Measurements from ENCODE around the gene CFB.
"Not testable (repeated sequence)": the region's sequence is repeated elsewhere in the genome, so short reads cannot be mapped to it uniquely, and the experiment has no call there.

Gene CFB

DNA sequence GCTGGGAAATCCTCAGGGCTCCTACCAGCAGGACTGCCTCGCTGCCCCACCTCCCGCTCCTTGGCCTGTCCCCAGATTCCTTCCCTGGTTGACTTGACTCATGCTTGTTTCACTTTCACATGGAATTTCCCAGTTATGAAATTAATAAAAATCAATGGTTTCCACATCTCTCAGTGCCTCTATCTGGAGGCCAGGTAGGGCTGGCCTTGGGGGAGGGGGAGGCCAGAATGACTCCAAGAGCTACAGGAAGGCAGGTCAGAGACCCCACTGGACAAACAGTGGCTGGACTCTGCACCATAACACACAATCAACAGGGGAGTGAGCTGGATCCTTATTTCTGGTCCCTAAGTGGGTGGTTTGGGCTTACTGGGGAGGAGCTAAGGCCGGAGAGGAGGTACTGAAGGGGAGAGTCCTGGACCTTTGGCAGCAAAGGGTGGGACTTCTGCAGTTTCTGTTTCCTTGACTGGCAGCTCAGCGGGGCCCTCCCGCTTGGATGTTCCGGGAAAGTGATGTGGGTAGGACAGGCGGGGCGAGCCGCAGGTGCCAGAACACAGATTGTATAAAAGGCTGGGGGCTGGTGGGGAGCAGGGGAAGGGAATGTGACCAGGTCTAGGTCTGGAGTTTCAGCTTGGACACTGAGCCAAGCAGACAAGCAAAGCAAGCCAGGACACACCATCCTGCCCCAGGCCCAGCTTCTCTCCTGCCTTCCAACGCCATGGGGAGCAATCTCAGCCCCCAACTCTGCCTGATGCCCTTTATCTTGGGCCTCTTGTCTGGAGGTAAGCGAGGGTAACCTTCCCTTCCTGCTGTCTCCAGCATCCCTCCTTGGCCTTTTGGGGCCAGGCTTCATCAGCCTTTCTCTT is at the start of gene CFB:
CFB (plus strand) TSS at position 589 of the 863 bp plus-strand sequence; CDS start at position 716, 127 bp downstream.
- DNase-seq, result no peak

DNA sequence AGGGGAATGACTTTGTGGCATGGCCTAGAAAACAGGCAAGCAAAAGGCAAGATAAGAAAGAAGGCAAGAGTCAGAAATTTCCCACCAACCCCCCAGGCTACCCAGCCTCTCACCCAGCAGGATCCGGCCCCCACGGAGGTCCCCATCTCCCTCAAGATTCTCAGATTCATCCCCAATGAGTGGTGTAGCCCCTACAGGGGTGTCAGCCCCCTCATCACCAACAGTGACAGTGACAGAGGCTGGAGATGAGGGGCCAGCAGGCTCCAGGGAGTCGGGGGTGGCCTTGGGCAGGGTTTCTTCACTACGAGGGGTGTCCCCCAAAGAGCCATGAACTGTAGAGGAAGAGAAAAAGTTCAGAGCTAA is 49.4 kb upstream of the CFB start:
- DNase-seq, result no peak

DNA sequence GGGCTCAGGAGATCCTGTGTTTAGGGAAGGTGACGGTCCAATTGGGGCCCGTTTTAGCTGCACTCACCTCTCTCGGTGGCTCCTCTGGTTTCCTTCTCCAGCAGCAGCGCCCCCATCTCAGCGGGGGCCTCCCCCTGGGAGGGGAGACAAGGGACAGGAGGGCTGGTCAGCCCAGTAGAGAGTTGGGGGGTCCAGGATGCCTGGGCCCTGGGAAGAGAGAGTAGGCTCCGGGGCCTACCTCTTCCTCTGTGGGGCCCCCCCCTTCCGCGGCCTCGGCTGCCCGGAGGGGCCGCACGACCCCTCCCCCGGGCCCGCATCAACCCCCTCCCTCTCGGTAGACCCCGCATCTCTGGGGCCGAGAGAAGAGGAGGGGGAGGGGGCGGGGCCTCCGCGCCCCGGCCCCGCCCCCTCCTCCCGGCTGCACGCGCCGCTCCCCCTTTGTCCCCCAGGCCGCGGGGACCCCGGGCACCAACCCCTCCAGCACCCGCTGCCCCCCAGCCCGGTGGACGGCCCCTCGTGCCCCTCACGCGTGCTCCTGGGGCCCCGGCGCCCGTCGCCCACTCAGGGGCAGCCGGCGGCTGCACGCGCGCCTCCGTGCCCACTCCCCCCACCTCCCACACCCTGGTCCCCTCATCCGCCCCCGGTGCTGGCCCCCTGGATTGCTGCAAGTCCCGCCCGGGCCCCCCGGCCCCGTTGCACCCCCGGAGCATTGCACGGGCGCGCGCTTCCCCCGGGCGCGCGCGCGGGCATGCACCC is 48.9 kb upstream of the CFB start:
- no peak for DNase-seq

DNA sequence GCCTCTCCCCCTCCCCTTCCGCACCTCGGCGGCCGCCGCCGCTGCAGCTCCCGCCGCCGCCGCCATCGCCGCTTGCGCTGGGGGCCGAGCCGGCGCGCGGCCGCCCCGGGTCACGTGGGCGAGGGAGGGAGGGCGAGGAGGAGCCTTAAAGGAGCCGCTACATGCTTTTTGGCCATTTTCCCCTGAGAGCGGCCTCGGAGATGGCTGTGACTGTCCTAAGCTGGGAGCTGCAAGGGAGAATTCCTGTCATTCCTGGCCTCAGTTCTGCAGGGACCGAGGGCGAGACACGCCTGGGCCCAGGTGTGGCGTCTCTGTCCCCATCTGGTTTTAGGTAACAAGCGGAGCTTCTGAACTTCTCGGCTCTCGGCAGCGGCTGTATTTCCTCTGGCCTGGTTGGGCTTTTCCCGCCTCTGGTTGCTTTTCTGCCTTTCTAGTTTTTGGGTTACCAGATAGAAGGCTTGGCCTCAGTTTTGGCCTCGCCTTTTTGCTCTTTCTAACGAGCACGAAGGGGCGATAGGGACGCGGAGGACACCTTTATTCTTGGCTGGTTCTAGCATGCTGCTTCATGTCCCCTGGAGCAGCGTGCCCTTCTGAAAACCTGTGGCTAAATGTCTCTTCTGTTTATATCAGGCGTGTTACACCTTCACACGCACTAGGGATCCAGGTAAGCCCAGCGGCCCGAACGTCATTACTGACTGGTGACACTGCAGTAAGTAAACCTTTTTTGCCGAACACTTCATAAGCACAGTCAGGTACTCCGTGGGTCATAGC is 48.1 kb upstream of the CFB start, which contains the start of gene EHMT2:
EHMT2 (minus strand) TSS at position 87 of the 771 bp plus-strand sequence; CDS start at position 66, 21 bp downstream.
- peak; percentile 76 for DNase-seq

DNA sequence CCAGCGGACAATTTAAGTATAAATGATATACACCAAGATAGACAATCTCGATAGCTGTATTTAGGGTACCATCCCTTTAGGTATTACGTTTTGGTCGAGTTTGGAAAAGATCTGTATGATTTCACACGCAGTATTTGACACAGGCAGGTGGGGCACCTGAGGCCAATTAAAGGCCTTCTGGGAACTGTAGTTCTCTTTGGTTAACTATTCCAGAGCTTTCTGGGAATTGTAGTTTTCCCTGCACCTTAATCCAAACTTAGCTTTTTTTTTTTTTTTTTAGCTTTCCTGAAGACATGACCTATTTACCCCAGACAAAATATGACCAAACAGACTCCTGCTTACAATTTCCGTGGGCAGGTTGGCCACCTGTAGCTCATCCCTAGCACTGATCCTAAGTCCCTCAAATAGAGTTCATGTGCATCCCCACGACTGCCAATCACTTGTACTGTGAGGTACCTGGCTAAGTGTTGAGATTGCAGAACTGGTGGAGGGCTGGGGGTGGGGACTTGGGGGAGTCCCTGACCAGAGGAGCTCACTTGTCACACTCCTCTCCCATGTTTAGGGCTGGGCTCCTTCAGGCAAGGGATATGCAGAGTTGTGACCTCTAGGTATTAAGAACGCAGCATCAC is 47.4 kb upstream of the CFB start:
- DNase-seq, result no peak

DNA sequence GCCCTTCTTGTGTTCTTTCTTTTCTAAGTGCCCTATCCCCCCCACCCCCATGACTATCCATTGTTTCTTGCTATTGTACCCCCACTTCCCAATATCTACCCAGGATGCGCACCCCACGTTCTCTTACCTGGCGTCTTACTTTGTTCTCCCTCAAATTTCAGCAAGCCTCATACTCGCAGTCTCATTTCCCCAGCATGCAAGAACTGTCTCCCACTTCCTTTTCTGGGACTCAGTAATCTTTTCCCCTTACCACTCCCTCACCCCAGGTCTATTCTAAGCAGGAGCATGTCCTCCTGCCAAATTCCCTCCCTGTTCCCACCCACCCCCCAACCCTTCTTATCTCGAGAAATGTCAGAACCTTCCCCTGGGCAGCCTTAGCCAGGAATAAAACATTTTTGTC is 46.7 kb upstream of the CFB start:
- DNase-seq, result no peak

DNA sequence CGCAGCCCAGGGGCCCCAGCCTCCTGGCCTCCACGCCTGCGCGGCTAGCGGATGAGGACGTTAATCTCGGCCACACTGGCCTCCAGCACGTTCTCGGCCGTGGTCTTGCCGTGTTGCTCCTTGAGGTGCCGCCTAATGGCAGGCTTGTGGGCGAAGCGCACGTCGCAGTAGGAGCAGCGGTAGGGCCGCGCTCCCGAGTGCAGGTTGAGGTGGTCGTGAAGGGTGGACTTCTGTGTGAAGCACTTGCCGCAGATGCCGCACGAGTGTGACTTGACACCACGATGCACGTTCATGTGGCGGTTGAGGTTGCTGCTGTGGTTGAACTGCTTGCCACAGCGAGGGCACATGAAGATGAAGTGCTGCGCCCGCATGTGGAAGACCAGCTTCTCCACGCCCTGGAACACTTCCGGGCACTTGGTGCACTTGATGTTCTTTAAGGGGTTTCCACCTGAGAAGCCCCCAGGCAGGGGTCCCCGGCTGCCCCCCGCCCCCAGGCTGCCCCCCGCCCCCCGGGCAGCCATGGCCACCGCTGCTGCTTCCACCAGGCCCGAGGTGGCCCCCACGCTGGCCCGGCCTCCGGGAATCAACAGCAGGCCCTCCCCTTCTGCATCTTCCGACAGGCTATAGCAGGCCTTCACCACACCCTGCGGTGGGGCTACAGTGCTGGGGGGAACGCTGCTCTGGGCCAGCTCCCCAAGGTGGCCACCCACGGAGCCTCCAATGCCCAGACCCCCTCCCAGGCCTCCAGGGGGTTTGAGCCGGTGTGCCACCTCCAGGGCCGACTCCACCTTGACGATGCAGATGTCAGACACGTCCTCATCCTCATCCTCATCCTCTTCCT is 45.8 kb upstream of the CFB start:
- DNase-seq, result no peak

DNA sequence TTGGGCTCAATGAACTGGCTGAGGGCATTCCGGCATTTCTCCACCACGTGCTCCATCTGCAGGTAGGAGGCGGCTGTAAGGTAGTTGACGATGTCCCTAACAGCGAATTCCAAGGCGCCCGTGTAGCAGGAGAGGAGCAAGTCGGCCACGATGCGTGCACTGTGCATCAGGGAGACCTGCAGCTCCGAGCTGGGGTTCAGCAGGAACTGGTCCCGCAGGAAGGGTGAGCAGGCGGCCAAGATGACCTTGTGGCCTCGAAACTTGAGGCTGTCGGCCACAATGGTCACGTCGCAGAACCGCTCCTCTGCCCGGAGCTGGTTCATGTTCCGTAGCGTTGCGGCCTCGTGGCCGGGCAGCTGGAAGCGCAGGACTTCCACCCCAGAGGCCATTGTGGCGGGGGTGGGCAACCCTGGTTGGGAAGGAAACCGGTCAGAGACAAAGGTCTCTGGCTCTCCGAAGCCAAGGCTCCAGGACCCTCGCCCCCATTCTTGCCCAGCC is 44.9 kb upstream of the CFB start:
- DNase-seq, result no peak

DNA sequence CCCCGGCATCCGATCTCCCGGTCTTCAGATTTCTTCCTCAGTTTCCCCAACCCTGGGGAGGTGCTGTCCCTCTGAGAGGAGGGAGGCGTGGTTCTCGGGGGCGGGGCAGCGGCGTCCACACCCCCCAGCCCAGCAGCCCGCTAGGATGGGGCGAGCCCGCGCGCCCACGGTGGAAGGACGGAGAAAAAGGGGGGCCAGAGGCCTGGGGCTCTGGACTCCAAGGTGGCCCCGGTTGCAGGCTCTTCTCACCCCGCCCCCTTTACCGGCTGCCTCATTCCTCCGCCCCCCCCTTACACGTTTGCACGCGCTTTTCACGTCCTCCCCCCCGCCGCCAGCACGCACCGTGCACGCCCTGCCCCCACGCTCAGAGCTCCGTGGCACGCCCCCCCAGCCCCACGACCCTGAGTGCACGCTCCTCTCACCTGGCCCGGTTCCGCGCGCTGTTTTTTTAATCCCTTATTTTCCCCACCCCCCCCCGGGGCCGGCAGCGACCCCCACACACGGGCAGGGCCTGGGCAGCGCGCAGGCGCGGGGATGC is 44.4 kb upstream of the CFB start:
- DNase-seq, result peak; percentile 54

DNA sequence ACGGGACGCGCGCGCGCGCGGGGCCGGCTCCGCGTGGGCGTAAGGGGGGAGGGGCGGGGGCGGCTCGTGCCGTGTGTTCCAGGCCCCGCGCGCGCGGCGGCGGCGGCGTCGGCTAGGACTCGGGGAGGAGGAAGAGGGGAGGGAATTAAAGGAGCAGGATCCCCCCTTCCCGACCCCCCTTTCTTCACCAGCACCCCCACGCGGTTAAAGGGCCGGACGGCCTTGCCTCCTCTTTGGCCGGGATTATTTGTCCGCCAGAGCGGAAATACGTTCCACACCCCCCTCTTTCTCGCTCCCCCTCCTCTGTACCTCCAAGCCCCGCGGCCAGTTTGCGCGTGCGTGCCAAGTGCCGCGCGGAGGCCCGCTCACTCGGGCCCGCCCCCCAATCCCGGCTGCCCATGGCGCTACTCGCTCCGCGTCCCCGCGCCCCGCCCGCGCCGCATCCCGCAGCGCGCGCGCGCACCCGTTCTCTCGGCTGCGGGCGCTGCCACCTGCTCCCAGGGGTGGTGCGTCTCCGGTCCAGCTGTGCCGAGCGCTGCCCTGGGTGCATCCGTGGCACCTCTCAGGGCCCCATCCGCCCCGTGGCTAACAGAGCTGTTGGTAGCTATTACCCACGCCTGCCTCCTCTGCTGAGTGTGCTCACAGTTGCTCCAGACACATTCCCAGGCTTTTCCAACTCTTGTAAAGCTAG is 43.8 kb upstream of the CFB start, which contains the start of gene ZBTB12:
ZBTB12 (minus strand) TSS at position 134 of the 691 bp plus-strand sequence. CDS start 781 bp downstream, outside the sequence.
- peak; percentile 70 for DNase-seq

DNA sequence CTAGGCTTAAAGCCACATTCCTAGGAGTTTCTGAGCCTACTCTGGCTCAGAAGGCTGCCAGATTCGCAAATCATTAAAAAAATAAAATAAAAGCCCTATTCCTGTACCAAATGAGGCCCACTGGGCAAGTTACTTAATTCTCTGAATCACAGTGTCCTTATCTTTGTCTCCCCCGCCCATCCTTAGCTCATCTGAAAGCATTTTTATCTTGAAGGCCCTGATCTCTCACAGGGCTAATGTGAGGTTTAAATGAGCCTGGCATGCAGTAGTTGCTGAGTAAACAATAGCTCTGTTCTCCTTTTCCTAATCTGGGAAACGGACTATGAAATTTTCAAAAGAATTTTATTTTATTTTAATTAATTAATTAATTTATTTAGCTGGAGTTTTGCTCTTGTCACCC is 41.9 kb upstream of the CFB start:
- no peak for DNase-seq

DNA sequence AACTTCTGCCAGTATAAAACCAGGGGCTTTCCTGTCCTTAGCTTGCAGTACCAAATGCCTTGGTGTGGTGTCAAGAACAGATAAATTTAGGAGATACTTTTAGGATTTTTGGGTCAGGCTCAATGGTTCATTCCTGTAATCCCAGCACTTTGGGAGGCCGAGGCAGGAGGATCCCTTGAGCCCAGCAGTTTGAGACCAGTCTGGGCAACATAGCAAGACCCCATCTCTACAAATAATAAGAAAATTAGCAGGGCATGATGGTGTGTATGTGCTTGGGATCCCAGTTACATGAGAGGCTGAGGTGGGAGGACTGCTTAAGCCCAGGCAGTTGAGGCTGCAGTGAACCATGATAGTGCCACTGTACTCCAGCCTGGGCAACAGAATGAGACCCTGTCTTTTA is 40.9 kb upstream of the CFB start:
- DNase-seq, result no peak

DNA sequence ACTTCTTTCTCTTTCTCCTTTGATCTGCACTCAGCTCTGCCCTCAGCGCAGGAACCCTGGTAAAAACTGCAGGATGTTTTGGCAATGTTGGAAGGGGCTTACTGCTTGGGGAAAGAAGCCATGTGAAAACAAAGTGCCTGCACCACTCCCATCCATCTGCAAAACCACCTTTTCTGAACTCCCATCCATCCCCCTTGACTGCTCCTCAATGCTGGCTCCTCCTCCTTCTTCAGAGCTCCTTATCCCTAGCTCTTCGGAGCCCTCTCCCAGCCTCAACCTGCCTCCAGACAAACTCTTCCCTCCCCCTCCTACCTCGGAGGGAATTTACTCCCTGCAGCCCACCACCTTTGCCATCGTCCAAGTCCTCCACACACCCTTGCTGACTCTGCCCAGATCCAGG is 39.8 kb upstream of the CFB start:
- DNase-seq, result no peak

DNA sequence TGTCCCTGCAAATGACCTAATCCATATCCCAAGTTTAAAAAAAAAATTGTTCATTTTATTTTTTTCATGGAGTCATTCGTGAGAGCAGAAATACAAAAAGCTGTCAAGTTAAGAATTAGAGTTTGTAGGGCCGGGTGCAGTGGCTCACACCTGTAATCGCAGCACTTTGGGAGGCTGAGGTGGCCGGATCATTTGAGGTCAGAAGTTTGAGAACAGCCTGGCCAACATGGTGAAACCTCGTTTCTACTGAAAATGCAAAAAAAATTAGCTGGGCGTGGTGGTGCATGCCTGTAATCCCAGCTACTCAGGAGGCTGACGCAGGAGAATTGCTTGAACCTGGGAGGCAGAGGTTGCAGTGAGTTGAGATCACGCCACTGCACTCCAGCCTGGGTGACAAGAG is 39.2 kb upstream of the CFB start:
- DNase-seq, result not testable (repeated sequence)

DNA sequence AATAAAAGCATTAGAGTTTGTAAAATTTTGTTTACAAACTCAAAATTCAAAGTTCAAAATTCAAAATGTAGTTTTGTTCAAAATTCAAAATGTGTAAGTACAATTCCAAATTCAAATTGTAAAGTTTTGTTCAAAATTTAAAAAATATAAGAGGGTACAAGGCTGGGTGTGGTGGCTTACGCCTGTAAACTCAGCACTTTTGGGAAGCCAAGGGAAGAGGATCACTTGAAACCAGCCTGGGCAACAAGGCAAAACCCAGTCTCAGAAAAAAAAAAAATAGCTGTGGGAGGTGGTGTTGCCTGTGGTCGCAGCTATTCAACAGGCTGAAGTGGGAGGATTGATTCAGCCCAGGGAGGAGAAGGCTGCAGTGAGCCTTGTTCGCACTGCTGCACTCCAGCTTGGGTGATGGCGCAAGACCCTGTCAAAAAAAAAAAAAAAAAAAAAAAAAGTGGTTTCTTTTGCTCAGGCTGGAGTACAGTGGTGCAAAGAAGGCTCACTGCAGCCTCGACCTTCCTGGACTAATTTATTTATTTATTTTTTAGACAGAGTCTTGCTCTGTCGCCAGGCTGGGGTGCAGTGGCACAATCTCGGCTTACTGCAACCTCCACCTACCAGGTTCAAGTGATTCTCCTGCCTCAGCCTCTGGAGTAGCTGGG is 38.6 kb upstream of the CFB start:
- DNase-seq, result no peak

DNA sequence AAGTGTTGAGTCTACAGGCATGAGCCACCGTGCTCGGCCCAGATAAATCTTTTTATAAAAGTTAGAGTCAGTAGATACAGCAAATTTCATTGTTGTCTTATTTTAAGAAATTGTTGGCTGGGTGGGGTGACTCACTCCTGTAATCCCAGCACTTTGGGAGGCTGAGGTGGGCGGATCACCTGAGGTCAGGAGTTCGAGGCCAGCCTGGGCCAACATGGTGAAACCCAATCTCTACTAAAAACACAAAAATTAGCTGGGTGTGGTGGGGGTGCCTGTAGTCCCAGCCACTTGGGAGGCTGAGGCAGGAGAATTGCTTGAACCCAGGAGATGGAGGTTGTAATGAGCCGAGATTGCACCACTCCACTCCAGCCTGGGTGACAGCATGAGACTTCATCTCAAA is 37.6 kb upstream of the CFB start:
- DNase-seq, result not testable (repeated sequence)

DNA sequence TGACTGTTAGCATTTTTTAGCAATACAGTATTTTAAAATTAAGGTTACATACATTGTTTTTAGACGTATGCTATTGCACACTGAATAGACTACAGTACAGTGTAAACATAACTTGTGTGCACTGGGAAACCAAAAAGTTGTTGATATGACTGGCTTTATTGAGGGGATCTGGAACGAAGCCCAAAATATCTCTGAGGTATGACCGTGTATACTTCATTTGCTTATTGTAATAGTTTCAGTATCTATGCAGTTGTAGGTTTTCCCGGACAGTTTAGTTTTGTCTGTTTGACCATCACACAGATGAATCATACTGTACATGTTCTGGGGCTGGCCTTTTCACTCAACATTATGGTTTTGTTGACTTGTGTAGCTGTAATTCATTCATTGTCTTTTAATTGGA is 37.1 kb upstream of the CFB start:
- no peak for DNase-seq

DNA sequence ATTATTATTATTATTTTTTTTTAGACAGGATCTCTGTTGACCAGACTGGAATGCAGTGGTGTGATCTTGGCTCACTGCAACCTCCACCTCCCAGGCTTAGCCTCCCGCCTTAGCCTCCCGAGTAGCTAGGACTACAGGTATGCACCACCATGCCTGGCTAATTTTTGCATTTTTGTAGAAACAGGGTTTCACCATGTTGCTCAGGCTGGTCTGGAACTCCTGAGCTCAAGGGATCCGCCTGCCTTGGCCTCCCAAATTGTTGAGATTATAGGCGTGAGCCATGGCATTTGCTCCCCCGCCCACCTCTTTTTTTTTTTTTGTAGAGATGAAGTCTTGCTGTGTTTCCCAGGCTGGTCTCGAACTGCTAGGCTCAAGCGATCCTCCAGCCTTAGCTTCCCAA is 36.6 kb upstream of the CFB start:
- not testable (repeated sequence) for DNase-seq

DNA sequence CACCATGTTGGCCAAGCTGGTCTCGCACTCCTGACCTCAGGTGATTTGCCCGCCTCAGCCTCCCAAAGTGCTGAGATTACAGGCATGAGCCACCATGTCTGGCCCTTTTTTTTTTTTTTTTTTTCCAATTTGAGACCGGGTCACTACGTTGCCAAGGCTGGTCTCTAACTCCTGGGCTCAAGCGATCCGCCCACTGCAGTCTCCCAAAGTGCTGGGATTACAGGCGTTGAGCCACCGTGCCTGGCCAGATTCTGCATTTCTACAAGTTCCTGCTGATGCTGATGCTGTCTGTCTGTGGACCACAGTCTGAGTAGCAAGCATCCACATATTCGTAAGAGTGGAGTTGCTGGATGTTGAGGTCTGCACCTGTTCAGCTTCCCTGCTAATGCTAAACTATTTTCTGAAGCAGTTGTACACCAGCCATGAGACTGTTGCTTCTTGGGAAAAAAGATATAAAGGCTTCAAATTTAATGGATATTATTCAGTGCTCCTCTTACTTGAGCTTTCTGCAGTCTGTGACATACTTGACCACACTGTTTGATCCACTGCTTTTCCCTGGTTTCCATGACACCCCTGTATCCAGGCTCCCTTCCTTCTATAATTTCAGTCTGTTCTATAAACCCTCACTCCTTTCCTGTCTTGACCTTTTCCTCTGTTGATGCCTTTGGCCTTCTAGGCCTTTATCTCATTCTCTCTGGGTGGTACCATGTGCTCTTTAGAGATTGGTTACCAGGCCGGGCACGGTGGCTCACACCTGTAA is 33.9 kb upstream of the CFB start:
- DNase-seq, result no peak

Data from activated T-cell treated with anti-CD3 and anti-CD28 coated beads for 4 hours (primary cell).